GM21576 (cell line): Measurements from ENCODE around the gene DNASE1L3.

Experiments used
- ATAC-seq: cut with Tn5 transposase; IDR thresholded peaks from one replicate; pipeline ENCODE4 v1.9.1; 2021; ENCODE audit warnings: mild to moderate bottlenecking, moderate library complexity; ENCODE audit not compliant: unreplicated experiment

DNASE1L3 gene

GRCh38 chr3:58164199-58164879 lies 46.4 kb downstream of the DNASE1L3 start:
- no peak for ATAC-seq

DNA sequence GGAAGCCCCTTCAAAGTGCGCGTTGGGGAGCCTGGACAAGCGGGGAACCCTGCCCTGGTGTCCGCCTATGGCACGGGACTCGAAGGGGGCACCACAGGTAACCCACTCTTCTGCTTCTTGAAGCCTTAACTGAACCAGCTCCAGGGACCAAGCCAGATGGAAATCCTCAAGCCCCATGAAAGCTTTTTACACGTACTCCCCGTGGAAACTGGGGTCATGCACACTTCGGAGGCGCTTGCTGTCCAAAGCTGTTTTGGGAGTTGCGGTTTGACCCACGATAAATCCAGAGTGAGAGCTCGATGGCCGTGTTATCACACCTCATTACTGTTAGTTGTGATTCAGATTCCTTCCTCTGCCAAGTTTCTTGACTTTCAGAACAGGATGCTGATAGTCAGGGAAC lies 47.5 kb downstream of the DNASE1L3 start:
- no peak for ATAC-seq

DNA sequence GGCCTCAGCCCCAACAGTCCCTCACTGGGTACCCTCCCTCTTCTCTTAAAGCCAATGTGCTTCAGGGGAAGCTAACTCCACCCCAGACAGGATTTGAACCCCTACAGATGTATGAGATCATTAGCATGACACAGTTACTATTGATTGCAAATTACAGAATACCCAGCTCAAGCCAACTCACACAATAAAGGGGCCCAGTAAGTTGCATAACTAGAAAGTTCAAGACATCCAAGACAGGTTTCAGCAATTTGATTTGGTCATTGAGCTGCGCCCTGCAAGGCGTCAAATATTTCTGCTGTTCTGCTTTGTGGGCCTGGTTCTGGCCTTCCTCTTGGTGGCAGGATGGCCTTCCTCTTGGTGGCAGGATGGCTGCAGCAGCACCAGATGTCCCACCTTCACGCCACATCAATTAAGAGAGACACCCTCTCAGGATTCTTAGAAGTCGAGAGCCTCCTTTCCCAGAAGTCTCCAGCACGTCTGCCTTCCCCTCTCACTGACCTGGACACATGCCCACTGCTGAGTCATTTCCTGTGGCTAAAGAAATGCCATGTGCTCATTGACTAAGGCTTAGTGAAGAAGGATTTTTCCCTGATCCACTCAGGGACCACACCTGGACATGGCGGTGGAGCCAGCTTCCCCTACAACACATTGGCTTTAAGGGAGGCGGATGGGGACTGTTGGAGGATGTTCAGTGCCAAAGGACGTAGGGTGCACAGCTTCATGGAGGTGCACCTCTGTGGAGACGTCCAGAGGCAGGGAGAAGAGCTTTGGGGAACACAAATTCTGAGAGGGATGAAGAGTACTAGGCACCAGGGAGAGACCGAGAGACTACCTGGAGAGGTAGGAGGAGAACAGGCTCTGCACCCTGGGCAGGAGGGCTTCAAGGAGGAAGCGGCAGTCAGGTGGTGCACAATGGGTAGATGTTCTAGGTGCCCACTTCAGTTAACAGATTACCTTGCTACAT lies 49.1 kb downstream of the DNASE1L3 start:
- no peak for ATAC-seq

DNA sequence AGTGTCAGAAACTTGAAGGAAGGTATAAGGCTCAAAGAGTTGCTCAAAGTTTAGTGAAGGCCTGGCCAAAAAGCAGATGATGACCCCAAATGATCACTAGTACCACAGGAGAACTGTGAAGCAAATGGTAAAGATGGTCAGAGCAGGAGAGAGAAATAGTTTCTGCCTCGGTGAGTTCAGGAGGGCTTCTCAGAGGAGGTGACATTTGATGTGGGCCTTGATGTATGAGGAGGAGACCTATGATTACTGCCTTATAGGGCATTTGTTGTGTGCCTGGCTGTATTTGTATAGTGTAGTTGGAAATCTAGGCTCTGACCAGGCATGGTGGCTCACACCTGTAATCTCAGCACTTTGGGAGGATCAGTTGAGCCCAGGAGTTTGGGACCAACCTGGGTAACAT lies 50.4 kb downstream of the DNASE1L3 start:
- ATAC-seq = no peak

DNA sequence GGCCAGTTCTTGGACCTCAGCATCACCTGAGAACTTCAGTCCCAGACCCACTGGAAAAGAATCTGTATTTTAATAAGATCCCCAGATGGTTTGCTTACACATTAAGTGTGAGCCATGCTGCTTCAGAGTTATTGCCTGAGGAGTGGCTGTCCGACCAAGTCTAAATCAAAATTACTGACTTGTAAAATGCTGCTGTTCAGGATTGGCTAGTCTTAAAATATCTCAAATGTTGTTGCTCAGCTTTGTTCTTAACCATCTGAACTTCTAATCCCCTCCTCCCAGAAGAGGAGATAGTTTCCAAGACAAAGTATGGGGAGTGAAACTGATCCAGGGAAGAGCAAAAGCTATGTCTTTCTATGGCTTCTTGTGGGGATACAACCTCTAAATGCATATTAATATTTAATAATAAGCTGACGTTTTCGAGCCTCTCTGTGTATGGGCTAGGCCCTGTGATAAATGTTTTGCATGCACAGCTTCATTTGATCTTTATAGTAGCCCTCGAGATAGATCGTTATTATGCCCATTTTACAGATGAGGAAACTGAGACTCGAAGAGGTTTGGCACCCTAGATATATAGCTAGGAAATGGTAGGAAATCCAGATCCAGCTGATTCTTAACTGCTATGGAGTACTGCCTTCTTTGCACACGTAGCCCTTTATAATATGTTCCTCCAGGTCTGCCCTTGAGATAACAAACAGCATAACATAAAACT lies 52.2 kb downstream of the DNASE1L3 start:
- no peak for ATAC-seq

- ATAC-seq = no peak
Observed at GRCh38 chr3:58157700-58158099, 53.1 kb downstream of the DNASE1L3 start.

- ATAC-seq = no peak
Observed at GRCh38 chr3:58155838-58156237, 54.9 kb downstream of the DNASE1L3 start.

GRCh38 chr3:58154626-58155449 lies 55.9 kb downstream of the DNASE1L3 start:
- ATAC-seq = no peak

DNA sequence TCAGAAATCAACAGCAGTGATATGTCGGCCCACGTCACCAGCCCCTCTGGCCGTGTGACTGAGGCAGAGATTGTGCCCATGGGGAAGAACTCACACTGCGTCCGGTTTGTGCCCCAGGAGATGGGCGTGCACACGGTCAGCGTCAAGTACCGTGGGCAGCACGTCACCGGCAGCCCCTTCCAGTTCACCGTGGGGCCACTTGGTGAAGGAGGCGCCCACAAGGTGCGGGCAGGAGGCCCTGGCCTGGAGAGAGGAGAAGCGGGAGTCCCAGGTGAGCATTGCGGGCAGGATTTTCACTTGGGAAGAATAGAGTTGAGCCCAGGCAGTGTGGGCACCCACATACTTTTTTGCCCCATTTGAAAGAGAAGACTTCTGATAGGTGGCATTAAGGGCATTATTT lies 57.4 kb downstream of the DNASE1L3 start:
- no peak for ATAC-seq

DNA sequence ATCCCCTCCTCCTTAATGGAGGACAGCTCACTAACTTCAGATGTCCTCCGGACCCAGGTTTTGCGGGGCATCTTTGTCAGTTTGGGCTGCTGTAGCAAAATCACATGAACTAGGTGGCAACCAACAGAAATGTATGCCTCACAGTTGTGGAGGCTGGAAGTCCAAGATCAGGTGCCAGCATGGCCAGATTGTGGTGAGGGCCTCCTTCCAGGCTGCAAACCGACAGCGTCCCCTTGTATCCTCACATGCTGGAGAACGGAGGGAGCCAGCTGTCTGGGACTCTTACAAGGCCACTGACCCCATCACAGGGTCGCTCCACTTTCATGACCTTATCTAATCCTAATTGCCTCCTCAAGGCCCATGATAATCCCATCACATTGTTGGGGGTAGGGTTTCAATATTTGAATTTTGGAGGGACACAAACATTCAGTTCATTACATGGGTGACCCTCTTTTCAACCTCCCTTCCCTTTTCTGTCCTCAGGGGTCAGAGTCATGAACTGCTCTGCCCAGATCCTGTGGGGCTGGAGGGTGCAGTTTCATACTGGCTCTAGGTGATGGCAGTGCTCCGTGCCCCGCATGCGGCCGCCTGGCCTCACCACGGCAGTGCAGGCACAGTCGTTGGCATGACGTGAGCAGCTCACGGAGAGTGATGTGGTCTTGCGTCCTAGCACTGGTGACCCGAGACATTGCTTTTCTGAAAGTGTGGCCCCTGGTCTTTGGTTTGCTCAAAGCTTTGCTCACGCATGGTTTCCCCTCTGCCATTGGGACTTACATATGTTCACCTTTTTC lies 58.4 kb downstream of the DNASE1L3 start:
- ATAC-seq = no peak

DNA sequence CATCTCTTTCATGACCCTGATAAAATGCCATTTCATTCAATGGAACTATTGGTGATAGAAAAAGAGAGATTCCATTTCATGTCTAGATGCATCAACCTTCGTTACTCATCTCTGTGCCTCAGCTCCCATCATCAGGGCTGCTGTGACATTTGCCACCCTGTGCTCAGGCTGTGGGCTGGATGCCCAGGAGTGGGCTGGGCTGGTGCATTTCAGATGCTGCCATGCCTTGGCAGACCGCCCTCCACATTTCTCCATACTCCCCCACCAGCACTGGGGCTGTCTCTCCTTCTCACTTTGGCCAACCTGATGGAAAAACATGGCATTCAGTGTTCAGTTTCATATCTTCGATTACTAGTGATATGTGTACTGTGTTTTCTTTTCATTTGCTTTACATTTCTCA lies 59.1 kb downstream of the DNASE1L3 start:
- ATAC-seq = no peak

GRCh38 chr3:58150810-58151199 lies 60.0 kb downstream of the DNASE1L3 start:
- ATAC-seq = no peak

- no peak for ATAC-seq
Observed at GRCh38 chr3:58150130-58150809, 60.5 kb downstream of the DNASE1L3 start.

GRCh38 chr3:58148049-58148448 lies 62.7 kb downstream of the DNASE1L3 start:
- no peak for ATAC-seq

DNA sequence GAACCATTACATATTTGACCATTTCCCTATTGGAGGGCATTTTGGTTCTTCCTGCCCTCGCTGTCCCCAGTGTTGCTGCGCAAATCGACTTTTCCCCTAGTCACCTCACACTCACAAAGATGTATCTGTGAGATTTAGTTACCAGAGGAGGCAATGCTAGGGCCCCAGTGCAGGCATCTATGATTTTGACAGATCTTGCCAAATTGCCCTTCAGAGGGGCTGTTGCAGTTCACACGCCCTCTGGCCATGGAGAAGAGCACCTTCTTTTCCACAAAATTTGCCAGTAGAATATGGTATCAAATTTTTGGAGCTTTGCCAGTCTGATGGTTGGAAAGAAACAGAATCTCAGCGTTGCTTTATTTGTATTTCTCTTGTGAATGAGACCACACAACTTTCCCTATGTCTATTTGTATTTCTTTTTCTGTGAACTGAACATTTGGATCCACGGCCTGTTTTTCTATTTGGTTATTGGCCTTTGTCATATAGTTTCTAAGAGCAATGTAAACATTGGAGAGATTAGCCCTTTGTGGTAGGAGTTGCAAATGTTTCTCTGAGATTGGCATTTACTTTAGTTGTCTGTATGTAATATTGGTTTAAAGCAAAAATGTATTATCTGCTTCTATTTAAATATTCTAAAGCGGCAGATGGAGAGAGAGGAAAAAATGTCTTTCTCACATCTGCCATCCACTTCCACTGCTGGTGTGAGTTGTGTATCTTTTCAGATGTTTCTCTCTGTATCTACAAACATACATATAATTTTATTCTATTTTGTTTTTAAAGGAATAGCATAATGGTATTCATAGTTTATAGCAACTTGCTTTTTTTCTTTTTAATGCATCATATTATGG lies 66.1 kb downstream of the DNASE1L3 start:
- no peak for ATAC-seq

DNA sequence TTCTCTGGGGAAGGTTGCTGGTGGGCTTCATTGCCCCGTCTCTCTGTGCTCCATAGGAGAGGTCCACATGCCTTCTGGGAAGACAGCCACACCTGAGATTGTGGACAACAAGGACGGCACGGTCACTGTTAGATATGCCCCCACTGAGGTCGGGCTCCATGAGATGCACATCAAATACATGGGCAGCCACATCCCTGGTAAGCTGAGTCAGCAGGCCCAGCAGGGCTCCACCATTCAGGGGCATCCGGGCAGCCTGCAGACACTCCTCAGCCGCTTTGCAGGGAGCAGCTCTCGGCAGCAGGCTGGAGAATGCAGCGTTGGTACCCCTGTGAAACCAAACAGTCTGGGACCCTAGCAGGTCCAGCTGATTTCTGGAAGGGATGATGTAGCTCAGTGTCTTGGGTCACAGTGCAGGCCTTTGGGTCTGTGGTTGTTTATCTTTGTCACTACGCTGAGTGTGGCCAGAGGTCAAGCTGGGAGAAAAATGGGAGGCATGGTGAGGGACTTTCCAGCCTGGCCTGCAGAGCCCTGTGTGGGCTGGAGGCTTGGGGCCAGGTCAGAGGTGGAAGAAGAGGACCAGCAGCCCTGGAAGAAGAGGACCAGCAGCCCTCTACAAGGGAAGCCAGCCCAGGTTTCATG lies 67.2 kb downstream of the DNASE1L3 start:
- no peak for ATAC-seq
